Lower leg skin (tissue), 4 donors: ENCODE data around the gene UCN. TPM values are rescaled to one million over a fixed set of nuclear protein-coding genes. Genes with fewer than 3 reads are reported as not detected.
A peak's percentile ranks its signal among the peaks of the same experiment; 100 is the strongest.
"Not testable (repeated sequence)": the region's sequence is repeated elsewhere in the genome, so short reads cannot be mapped to it uniquely, and the experiment has no call there.

Experiments
- DNase-seq, 2 donors: peaks; one replicate each; pipeline ENCODE4 v3.0.0-alpha.2; 2019; ENCODE audit warnings: low spot score in 2 of 2
- H3K4me3 ChIP-seq: fragments of 200-600 bp; sonication (generic); 2 replicates; pipeline ENCODE4 v1.5.1; 2017; ENCODE audit warnings: mild to moderate bottlenecking, low read depth; ENCODE audit not compliant: poor library complexity, severe bottlenecking
- POLR2A ChIP-seq, 2 donors: fragments of 450-650 bp; IDR thresholded peaks; one replicate each; pipeline ENCODE4 v1.6.1; 2016 to 2017; ENCODE audit warnings: antibody characterized with exemption in 2 of 2, mild to moderate bottlenecking in 1 of 2, moderate library complexity in 1 of 2
- WGBS, 2 donors: methylation state at CpG; one replicate each; pipeline ENCODE4 v1.1.5; 2018; 5-methylcytosine and 5-hydroxymethylcytosine counted together
- intact Hi-C: fragments of 100-400 bp; cut with DNase I; formaldehyde crosslinking; loops from one replicate; pipeline ENCODE4 v1.15.0; 2023; ENCODE audit warnings: low total_unique reads
- total RNA-seq, 4 donors: library from RNA; depleted of rRNA; stranded (reverse); fragments of >200 nt; gene quantifications; one replicate each; pipeline ENCODE4 v1.1.0, GENCODE V29; 2016
- TF ChIP-seq, protein P1 (sequence below), 3 donors: fragments of 450-650 bp; IDR thresholded peaks; one replicate each; pipeline ENCODE4 v1.5.1; 2016; ENCODE audit warnings: antibody characterized with exemption in 3 of 3, mild to moderate bottlenecking in 3 of 3, moderate library complexity in 2 of 3

The UCN gene
- total RNA-seq, 4 donors from 2014 or later, result 0.84 to 8.8 (median 1.3) TPM; not detected in 1

DNA sequence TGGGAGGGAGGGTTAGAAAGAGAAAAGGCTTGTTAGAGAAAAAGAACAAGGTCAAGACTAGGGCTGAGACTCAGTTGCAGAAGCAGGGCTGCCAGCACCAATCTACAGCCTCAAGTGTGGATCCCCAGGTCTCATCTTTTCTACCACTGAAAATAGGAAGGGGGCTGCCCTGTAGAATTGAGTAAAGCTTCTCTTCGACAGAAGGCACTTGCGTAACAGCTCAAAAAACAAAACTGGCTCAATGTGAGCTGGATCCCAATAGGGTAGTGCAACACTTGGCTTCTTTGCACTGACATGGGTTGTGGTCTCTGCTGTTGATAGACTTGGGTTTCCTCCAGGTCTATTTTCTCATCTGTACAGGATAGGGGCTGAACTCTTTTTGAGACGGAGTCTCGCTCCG lies 16.5 kb upstream of the UCN start:
- H3K4me3 ChIP-seq, result no peak overlapping the region
- no peak for DNase-seq
- TF ChIP-seq POLR2A (IDR thresholded peaks at IDR 0.05), result no peak
- TF ChIP-seq, protein P1, sequence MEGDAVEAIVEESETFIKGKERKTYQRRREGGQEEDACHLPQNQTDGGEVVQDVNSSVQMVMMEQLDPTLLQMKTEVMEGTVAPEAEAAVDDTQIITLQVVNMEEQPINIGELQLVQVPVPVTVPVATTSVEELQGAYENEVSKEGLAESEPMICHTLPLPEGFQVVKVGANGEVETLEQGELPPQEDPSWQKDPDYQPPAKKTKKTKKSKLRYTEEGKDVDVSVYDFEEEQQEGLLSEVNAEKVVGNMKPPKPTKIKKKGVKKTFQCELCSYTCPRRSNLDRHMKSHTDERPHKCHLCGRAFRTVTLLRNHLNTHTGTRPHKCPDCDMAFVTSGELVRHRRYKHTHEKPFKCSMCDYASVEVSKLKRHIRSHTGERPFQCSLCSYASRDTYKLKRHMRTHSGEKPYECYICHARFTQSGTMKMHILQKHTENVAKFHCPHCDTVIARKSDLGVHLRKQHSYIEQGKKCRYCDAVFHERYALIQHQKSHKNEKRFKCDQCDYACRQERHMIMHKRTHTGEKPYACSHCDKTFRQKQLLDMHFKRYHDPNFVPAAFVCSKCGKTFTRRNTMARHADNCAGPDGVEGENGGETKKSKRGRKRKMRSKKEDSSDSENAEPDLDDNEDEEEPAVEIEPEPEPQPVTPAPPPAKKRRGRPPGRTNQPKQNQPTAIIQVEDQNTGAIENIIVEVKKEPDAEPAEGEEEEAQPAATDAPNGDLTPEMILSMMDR (IDR thresholded peaks at IDR 0.05), result no peak
- intact Hi-C loops, result no loop called here
- WGBS, 2 donors, result 91 to 93% methylated on average over 5 of the region's 5 CpGs

GRCh38 chr2:27323596-27324285 lies 15.5 kb upstream of the UCN start:
- DNase-seq, result no peak
- peak overlapping the region; percentile 79 for H3K4me3 ChIP-seq
- 17 to 18% methylated on average over 5 of the region's 5 CpGs for WGBS, 2 donors
- intact Hi-C loops, result no loop called here
- TF ChIP-seq, protein P1 (IDR thresholded peaks at IDR 0.05), result no peak
- no peak for TF ChIP-seq POLR2A (IDR thresholded peaks at IDR 0.05)

DNA sequence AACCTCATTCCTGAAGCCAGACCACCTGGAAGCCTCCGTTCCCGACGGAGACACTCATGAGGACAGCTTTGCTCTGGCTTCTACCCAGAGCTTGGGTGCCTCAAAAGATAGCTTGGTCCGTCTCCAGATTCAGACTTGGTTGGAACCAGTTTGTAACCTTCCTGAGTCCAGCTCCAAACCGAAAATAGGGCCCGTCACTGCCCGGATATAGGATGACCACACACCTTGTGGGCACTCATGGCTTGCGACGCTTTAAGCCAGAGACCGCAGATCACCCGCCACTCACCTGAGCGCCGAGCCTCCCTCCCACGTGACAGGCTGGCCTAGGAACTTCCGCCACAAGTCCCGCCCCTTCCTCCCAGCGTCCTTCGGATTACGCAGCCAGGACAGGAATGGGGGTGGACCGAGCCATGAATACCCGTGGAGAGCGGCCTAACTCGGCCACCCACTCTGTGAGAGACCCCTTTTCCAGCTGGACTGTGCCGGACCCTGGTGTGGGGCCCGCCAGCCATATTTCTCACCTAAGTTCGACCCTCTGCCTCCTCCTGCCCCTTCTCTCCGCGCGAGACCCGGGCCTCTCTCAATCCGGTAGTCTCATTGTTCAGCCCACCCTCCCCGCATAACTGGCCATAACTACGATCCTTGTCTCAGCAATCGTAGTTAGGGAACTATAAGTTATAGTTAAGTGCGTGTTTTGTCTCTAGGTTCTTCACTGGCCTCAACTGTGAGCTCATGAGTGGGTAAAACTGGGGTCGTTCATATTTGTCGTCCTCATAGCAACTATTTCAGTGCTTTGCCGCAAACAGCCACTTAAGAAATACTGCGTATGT lies 14.7 kb upstream of the UCN start, which contains the start of gene MPV17:
TSS of gene MPV17 (minus strand) at position 332 of the 830 bp plus-strand sequence. CDS start 580 bp downstream, outside the sequence.
- TF ChIP-seq, protein P1 (IDR thresholded peaks at IDR 0.05), result no peak
- TF ChIP-seq POLR2A (IDR thresholded peaks at IDR 0.05), result peak in 1 of 2 donors; percentile 68
- 0% methylated on average over 28 to 39 of the region's 39 CpGs for WGBS, 2 donors
- peak; percentile 89 to 98 for DNase-seq
- intact Hi-C loops, result no loop called here
- H3K4me3 ChIP-seq, result peak within 1 kb of the TSS; percentile 79

DNA sequence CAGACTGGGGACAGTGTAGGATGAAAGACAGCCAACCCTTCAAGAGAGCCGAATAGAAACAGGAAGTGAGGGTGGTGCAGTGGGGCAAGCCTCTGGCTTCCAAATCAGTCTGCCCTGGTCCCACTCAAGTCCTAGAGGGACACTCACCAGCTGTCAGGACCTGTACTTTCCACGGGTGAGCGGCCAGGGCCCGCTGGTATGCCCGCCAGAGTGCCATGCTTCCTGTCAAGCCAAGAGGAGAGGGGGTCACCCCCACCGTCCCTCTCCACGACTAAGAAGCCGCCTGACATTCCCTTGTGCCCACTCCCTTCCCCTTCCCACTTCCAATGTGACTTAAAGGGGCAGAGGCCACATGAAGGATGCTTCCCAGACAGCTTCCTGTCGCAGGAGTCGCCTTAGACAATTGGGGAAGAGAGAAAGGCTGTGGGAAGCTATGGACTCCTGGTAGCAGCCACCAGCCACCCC lies 14.1 kb upstream of the UCN start:
- intact Hi-C loops, result no loop called here
- TF ChIP-seq, protein P1 (IDR thresholded peaks at IDR 0.05), result no peak
- no peak for TF ChIP-seq POLR2A (IDR thresholded peaks at IDR 0.05)
- no peak for DNase-seq
- H3K4me3 ChIP-seq, result peak overlapping the region; percentile 79
- 1 to 3% methylated on average over 10 of the region's 10 CpGs for WGBS, 2 donors

DNA sequence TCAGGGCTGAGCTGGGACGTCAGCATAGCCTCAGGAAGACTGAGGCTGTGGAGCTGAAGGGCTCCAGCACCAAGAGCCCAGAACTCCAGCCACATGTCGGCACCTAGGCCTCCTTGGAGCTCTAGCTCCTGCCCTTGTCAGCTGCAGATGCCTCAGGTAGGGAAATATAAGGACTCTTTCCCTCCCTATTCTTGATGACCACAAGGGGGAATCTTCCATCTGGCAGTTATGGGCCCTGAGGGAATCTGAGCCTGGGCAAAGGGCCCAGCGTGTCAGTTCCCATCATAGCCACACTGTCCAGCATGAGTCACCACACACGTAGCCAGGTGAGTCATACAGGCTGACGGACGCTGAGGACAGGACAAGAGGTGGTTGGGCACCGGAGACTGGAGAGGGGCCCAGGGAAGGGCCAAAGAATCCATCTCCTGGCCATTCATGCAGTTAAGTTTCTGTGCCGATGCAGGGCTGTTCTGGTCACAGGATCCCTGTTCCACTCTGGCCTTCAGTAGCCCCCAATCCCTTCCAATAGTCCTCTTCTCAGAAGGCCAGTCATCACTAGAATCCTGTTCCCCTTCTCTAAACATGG lies 12.8 kb upstream of the UCN start:
- TF ChIP-seq, protein P1 (IDR thresholded peaks at IDR 0.05), result no peak
- TF ChIP-seq POLR2A (IDR thresholded peaks at IDR 0.05), result no peak
- DNase-seq, result no peak
- no peak overlapping the region for H3K4me3 ChIP-seq
- WGBS, 2 donors, result 38 to 40% methylated on average over 8 of the region's 8 CpGs
- intact Hi-C loops, result no loop called here

DNA sequence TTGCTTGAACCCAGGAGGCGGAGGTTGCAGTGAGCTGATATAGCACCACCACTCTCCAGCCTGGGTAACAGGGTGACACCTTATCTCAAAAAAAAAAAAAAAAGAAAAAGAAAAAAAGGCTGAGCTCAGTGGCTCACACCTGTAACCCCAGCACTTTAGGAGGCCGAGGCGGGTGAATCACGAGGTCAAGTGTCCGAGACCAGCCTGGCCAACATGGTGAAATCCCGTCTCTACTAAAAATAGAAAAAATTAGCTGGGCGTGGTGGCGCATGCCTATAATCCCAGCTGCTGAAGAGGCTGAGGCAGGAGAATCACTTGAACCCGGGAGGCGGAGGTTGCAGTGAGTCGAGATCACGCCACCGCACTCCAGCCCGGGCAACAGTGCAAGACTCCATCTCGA lies 11.6 kb upstream of the UCN start:
- intact Hi-C loops, H3K4me3 ChIP-seq, DNase-seq: not testable (repeated sequence)
- 92 to 96% methylated on average over 15 of the region's 15 CpGs for WGBS, 2 donors
